Measurements from ENCODE around the gene AGBL4. TPM values are rescaled to one million over a fixed set of nuclear protein-coding genes. Genes with fewer than 3 reads are reported as not detected.

The AGBL4 gene
- total RNA-seq, 1 experiment from 2014 or later, result not detected

DNA sequence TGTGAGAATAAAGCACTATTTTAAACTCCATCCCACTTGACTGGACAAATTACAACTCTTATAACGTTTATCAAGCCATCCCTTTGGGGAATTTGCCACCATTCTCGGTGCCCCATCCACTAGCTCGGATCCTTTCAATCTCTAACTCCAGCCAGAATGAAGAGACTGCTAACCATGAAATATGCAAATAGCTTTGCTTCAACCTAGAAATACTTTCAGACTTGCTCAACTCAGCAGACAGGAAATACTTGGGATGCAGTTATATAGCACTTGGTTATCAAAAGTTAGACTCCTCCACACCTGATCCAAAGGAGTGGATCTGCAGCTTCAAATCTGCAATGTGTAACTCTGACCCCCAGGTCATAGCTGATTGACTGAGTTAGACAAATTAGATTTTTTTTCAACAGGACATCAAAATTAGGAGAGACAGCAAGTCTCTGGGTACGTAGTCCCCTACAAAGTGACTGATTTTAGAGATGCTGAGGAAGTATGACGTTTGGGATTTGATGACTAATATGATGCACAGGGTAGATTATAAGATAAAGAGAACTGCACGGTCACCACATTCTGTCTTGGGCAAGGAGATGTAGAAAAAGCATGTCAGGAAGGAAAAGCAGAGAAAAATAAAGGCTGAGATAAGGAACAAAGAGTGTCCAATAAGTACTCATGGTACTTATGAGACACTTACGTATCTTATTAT, 496.0 kb downstream of the AGBL4 start:
- ChIA-PET CTCF (no interaction called here), POLR2A (no interaction called here), RAD21 (ENCODE audit: low non-redundant PET in 1 of 2, low total read pairs in 2 of 2, uncharacterized antibody in 2 of 2, unreplicated experiment in 2 of 2) (no interaction called here)
- Histone ChIP-seq H3K4me1 (ENCODE audit: control insufficient read depth in 1 of 2, insufficient read depth in 2 of 2, low read length in 2 of 2) (no peaks in the 10 kb centered on the region), H3K27ac (ENCODE audit: low read depth, low read length) (no peak overlapping the region), H3K4me3 (replicated peaks in 1 of 2; ENCODE audit: low read depth in 1 of 2, low read length in 2 of 2) (no peak overlapping the region), H3K27me3 (ENCODE audit: insufficient read depth, low read length) (no peaks in the 10 kb centered on the region), H3K9me3 (ENCODE audit: control insufficient read depth in 1 of 2, insufficient read depth in 1 of 2, low read depth in 1 of 2, low read length in 2 of 2) (peaks cover 2 to 4% of the 10 kb centered on the region in 2 experiments; a peak in 2 of 4 replicates), H3K4me2 (ENCODE audit: low read length) (no peak overlapping the region), H4K20me1 (ENCODE audit: insufficient read depth) (no peaks in the 10 kb centered on the region), H3K9me2 (ENCODE audit: insufficient read depth) (no peaks in the 10 kb centered on the region), H3K36me3 (ENCODE audit: control insufficient read depth in 1 of 2, insufficient read depth in 2 of 2, low read length in 2 of 2) (no peaks in the 10 kb centered on the region), H3K9ac (ENCODE audit: low read length) (no peak overlapping the region), H3K79me2 (ENCODE audit: insufficient read depth, low read length) (no peaks in the 10 kb centered on the region), H2AFZ (ENCODE audit: low read depth, low read length, poor library complexity, severe bottlenecking) (no peak overlapping the region)
- intact Hi-C loops (cut with micrococcal nuclease), result no loop called here
- DNase-seq (ENCODE audit: low read depth, low spot score) (no peak), ATAC-seq (no peak)
- TF ChIP-seq CBX3 (IDR thresholded peaks at IDR 0.05; ENCODE audit: low read depth), result no peak
- no peak for TF ChIP-seq SRF (IDR thresholded peaks at IDR 0.05; ENCODE audit: low read depth)
- TF ChIP-seq SP1 (IDR thresholded peaks at IDR 0.05; ENCODE audit: low read depth), result no peak
- TF ChIP-seq FOSL1 (IDR thresholded peaks at IDR 0.05; ENCODE audit: low read depth), result no peak
- TF ChIP-seq, protein P1, sequence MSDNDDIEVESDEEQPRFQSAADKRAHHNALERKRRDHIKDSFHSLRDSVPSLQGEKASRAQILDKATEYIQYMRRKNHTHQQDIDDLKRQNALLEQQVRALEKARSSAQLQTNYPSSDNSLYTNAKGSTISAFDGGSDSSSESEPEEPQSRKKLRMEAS (IDR thresholded peaks at IDR 0.05), result no peak
- TF ChIP-seq JUND (IDR thresholded peaks at IDR 0.05), result no peak
- TF ChIP-seq ATF3 (IDR thresholded peaks at IDR 0.05), result no peak
- no peak for TF ChIP-seq POLR2A (IDR thresholded peaks at IDR 0.05; ENCODE audit: borderline replicate concordance, extremely low read depth, insufficient read depth, insufficient read length)
- TF ChIP-seq EZH2 (IDR thresholded peaks at IDR 0.05), result no peak
- no peak for TF ChIP-seq CEBPB (IDR thresholded peaks at IDR 0.05; ENCODE audit: low read depth)
- no peak for TF ChIP-seq TCF7L2 (IDR thresholded peaks at IDR 0.05; ENCODE audit: borderline replicate concordance, extremely low read depth, insufficient read depth, insufficient read length)
- no peak for TF ChIP-seq EZH2phosphoT487 (IDR thresholded peaks at IDR 0.05; ENCODE audit: borderline replicate concordance)
- TF ChIP-seq, protein P2, sequence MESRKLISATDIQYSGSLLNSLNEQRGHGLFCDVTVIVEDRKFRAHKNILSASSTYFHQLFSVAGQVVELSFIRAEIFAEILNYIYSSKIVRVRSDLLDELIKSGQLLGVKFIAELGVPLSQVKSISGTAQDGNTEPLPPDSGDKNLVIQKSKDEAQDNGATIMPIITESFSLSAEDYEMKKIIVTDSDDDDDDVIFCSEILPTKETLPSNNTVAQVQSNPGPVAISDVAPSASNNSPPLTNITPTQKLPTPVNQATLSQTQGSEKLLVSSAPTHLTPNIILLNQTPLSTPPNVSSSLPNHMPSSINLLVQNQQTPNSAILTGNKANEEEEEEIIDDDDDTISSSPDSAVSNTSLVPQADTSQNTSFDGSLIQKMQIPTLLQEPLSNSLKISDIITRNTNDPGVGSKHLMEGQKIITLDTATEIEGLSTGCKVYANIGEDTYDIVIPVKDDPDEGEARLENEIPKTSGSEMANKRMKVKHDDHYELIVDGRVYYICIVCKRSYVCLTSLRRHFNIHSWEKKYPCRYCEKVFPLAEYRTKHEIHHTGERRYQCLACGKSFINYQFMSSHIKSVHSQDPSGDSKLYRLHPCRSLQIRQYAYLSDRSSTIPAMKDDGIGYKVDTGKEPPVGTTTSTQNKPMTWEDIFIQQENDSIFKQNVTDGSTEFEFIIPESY (IDR thresholded peaks at IDR 0.05; ENCODE audit: extremely low read depth, insufficient replicate concordance, low read length), result no peak
- no peak for TF ChIP-seq RAD21 (IDR thresholded peaks at IDR 0.05; ENCODE audit: low read depth)
- no peak for TF ChIP-seq EGR1 (IDR thresholded peaks at IDR 0.05; ENCODE audit: low read depth)
- TF ChIP-seq, protein P3, sequence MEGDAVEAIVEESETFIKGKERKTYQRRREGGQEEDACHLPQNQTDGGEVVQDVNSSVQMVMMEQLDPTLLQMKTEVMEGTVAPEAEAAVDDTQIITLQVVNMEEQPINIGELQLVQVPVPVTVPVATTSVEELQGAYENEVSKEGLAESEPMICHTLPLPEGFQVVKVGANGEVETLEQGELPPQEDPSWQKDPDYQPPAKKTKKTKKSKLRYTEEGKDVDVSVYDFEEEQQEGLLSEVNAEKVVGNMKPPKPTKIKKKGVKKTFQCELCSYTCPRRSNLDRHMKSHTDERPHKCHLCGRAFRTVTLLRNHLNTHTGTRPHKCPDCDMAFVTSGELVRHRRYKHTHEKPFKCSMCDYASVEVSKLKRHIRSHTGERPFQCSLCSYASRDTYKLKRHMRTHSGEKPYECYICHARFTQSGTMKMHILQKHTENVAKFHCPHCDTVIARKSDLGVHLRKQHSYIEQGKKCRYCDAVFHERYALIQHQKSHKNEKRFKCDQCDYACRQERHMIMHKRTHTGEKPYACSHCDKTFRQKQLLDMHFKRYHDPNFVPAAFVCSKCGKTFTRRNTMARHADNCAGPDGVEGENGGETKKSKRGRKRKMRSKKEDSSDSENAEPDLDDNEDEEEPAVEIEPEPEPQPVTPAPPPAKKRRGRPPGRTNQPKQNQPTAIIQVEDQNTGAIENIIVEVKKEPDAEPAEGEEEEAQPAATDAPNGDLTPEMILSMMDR (IDR thresholded peaks at IDR 0.05 in 2 of 3, conservative IDR thresholded peaks at IDR 0.05 in 1 of 3; ENCODE audit: borderline replicate concordance in 1 of 3, insufficient read depth in 1 of 3, low read depth in 2 of 3, low read length in 2 of 3), result no peak
- TF ChIP-seq, protein P4, sequence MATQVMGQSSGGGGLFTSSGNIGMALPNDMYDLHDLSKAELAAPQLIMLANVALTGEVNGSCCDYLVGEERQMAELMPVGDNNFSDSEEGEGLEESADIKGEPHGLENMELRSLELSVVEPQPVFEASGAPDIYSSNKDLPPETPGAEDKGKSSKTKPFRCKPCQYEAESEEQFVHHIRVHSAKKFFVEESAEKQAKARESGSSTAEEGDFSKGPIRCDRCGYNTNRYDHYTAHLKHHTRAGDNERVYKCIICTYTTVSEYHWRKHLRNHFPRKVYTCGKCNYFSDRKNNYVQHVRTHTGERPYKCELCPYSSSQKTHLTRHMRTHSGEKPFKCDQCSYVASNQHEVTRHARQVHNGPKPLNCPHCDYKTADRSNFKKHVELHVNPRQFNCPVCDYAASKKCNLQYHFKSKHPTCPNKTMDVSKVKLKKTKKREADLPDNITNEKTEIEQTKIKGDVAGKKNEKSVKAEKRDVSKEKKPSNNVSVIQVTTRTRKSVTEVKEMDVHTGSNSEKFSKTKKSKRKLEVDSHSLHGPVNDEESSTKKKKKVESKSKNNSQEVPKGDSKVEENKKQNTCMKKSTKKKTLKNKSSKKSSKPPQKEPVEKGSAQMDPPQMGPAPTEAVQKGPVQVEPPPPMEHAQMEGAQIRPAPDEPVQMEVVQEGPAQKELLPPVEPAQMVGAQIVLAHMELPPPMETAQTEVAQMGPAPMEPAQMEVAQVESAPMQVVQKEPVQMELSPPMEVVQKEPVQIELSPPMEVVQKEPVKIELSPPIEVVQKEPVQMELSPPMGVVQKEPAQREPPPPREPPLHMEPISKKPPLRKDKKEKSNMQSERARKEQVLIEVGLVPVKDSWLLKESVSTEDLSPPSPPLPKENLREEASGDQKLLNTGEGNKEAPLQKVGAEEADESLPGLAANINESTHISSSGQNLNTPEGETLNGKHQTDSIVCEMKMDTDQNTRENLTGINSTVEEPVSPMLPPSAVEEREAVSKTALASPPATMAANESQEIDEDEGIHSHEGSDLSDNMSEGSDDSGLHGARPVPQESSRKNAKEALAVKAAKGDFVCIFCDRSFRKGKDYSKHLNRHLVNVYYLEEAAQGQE (IDR thresholded peaks at IDR 0.05; ENCODE audit: low read depth), result no peak
- no peak for TF ChIP-seq YY1 (IDR thresholded peaks at IDR 0.05; ENCODE audit: extremely low read depth, insufficient replicate concordance, low read depth, low read length)
- TF ChIP-seq POLR2AphosphoS5 (IDR thresholded peaks at IDR 0.05; ENCODE audit: low read depth, low read length), result no peak
- no TSS peak for BruUV-seq (replicated peaks)

All from HCT116 (cell line).